Measurements from ENCODE around the gene OR4D2. TPM values are rescaled to one million over a fixed set of nuclear protein-coding genes. Genes with fewer than 3 reads are reported as not detected.
A peak's percentile ranks its signal among the peaks of the same experiment; 100 is the strongest.
"Not testable (repeated sequence)": the region's sequence is repeated elsewhere in the genome, so short reads cannot be mapped to it uniquely, and the experiment has no call there.

OR4D2 gene
- total RNA-seq, 1 donor from 2014 or later = not detected

DNA sequence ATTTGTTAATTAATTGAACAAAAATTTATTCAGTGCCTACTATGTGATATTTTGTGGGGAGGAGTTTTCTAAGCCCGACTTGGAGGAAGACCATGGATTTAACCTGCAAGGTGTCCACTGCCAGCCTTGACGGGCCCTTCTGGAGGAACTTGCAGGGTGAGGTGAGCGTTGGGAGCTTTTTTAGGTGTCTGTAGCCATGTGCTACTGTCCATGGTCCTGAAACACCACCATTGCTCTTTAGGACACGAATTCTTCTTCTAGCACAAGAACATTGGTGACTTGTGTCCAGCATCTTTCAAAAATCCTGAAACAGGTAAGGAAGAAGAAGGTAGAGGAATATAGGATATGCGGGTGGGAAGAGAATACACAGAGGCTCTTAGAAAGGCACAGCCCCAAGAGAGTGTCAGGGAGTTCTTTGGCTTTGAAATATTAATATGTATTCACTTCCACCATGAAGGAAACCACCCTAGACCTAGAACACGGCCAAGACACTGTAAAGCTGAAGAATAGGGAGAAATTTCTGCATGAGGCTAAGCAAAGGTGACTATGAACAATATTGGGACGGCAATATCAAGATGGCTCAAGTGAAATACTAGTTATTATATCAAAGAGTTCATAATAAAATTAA is 46.5 kb upstream of the OR4D2 start:
- Histone ChIP-seq H3K36me3 (ENCODE audit: insufficient read depth, low read length) (no peaks in the 10 kb centered on the region), H2AFZ (ENCODE audit: low read depth, low read length) (no peak overlapping the region), H3K27me3 (ENCODE audit: insufficient read depth, low read length) (peaks cover 10% of the 10 kb centered on the region), H3K27ac (ENCODE audit: low read depth, low read length) (no peak overlapping the region), H3K9ac (ENCODE audit: low read length) (no peak overlapping the region), H3K9me3 (ENCODE audit: insufficient read depth, low read depth, low read length) (no peaks in the 10 kb centered on the region), H3K4me2 (ENCODE audit: low read length) (no peak overlapping the region), H3K79me2 (ENCODE audit: insufficient read depth, low read length) (no peaks in the 10 kb centered on the region), H3K4me3 (ENCODE audit: insufficient read depth, low read depth, low read length) (no peak overlapping the region), H4K20me1 (ENCODE audit: insufficient read depth, low read length) (peaks cover 3% of the 10 kb centered on the region), H3K4me1 (ENCODE audit: insufficient read depth, low read length) (no peaks in the 10 kb centered on the region)
- FAIRE-seq (no peak), DNase-seq (ENCODE audit: low read depth) (peak; percentile 44)
- H3K27me3 Mint-ChIP-seq (ENCODE audit: low read depth, unreplicated experiment) = peaks cover 34% of the 10 kb centered on the region
- H3K9me3 Mint-ChIP-seq (ENCODE audit: unreplicated experiment) = no peaks in the 10 kb centered on the region
- TF ChIP-seq, protein P1, sequence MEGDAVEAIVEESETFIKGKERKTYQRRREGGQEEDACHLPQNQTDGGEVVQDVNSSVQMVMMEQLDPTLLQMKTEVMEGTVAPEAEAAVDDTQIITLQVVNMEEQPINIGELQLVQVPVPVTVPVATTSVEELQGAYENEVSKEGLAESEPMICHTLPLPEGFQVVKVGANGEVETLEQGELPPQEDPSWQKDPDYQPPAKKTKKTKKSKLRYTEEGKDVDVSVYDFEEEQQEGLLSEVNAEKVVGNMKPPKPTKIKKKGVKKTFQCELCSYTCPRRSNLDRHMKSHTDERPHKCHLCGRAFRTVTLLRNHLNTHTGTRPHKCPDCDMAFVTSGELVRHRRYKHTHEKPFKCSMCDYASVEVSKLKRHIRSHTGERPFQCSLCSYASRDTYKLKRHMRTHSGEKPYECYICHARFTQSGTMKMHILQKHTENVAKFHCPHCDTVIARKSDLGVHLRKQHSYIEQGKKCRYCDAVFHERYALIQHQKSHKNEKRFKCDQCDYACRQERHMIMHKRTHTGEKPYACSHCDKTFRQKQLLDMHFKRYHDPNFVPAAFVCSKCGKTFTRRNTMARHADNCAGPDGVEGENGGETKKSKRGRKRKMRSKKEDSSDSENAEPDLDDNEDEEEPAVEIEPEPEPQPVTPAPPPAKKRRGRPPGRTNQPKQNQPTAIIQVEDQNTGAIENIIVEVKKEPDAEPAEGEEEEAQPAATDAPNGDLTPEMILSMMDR (IDR thresholded peaks at IDR 0.05; ENCODE audit: insufficient read depth, low read depth, low read length) = no peak
- TF ChIP-seq EZH2 (IDR thresholded peaks at IDR 0.05; ENCODE audit: insufficient read depth, low read length) = no peak
- no peaks in the 10 kb centered on the region for H3K4me1 Mint-ChIP-seq (ENCODE audit: low read depth, unreplicated experiment)
- no peak overlapping the region for H3K4me3 Mint-ChIP-seq (ENCODE audit: unreplicated experiment)
- H3K36me3 Mint-ChIP-seq (ENCODE audit: low read depth, unreplicated experiment) = no peaks in the 10 kb centered on the region
- no peak overlapping the region for H3K27ac Mint-ChIP-seq (ENCODE audit: unreplicated experiment)

DNA sequence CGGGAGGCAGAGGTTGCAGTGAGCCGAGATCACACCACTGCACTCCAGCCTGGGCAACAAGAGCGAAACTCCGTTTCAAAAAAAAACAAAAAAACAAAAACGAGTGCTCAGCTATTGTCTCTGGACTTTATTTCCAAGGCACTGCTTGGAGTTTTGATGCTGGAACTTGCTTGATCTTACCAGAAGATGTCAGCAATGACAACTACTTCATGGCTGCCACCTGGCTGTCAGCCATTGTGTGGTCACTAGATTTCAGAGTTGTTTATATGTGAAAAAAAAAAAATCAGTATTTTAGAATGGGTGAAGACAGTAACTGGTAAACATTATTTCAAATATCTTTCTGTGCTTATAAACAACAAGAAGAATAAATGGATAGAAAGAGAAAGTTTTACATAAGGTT is 44.9 kb upstream of the OR4D2 start:
- Mint-ChIP-seq H3K27ac (ENCODE audit: unreplicated experiment) (no peak overlapping the region), H3K27me3 (ENCODE audit: low read depth, unreplicated experiment) (peaks cover 33% of the 10 kb centered on the region), H3K9me3 (ENCODE audit: unreplicated experiment) (no peaks in the 10 kb centered on the region), H3K4me3 (ENCODE audit: unreplicated experiment) (no peak overlapping the region), H3K4me1 (ENCODE audit: low read depth, unreplicated experiment) (no peaks in the 10 kb centered on the region), H3K36me3 (ENCODE audit: low read depth, unreplicated experiment) (no peaks in the 10 kb centered on the region)
- FAIRE-seq (no peak), DNase-seq (ENCODE audit: low read depth) (peak; percentile 12)
- Histone ChIP-seq H2AFZ (ENCODE audit: low read depth, low read length) (no peak overlapping the region), H3K4me2 (ENCODE audit: low read length) (no peak overlapping the region), H3K27me3 (ENCODE audit: insufficient read depth, low read length) (peaks cover 10% of the 10 kb centered on the region), H3K79me2 (ENCODE audit: insufficient read depth, low read length) (no peaks in the 10 kb centered on the region), H4K20me1 (ENCODE audit: insufficient read depth, low read length) (peaks cover 3% of the 10 kb centered on the region), H3K9ac (ENCODE audit: low read length) (no peak overlapping the region), H3K9me3 (ENCODE audit: insufficient read depth, low read depth, low read length) (no peaks in the 10 kb centered on the region), H3K4me3 (ENCODE audit: insufficient read depth, low read depth, low read length) (no peak overlapping the region), H3K4me1 (ENCODE audit: insufficient read depth, low read length) (no peaks in the 10 kb centered on the region), H3K36me3 (ENCODE audit: insufficient read depth, low read length) (no peaks in the 10 kb centered on the region), H3K27ac (ENCODE audit: low read depth, low read length) (no peak overlapping the region)
- TF ChIP-seq, protein P1 (IDR thresholded peaks at IDR 0.05; ENCODE audit: insufficient read depth, low read depth, low read length) = peak; percentile 23
- no peak for TF ChIP-seq EZH2 (IDR thresholded peaks at IDR 0.05; ENCODE audit: insufficient read depth, low read length)

DNA sequence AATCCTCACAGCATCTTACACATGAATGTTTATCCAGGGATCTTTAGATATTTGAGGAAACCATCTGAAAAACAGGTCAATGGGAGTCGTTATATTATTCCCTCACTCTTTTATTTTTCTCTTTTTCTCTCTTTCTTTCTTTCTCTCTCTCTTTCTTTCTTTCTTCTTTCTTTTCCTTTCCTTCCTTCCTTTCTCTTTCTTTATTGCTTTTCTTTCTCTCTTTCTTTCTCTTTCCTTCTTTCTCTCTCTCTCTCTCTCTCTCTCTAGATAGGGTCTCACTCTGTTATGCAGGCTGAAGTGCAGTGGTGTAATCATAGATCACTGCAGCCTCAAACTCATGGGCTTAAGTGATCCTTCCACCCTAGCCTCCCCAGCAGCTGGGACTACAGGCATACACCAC is 38.9 kb upstream of the OR4D2 start:
- Mint-ChIP-seq H3K4me1 (ENCODE audit: low read depth, unreplicated experiment) (no peaks in the 10 kb centered on the region), H3K9me3 (ENCODE audit: unreplicated experiment) (no peaks in the 10 kb centered on the region), H3K4me3 (ENCODE audit: unreplicated experiment) (no peak overlapping the region), H3K27ac (ENCODE audit: unreplicated experiment) (no peak overlapping the region), H3K27me3 (ENCODE audit: low read depth, unreplicated experiment) (peaks cover 48% of the 10 kb centered on the region), H3K36me3 (ENCODE audit: low read depth, unreplicated experiment) (no peaks in the 10 kb centered on the region)
- Histone ChIP-seq H3K36me3 (ENCODE audit: insufficient read depth, low read length) (no peaks in the 10 kb centered on the region), H3K79me2 (ENCODE audit: insufficient read depth, low read length) (no peaks in the 10 kb centered on the region), H3K9ac (ENCODE audit: low read length) (no peak overlapping the region), H3K27ac (ENCODE audit: low read depth, low read length) (no peak overlapping the region), H3K4me1 (ENCODE audit: insufficient read depth, low read length) (no peaks in the 10 kb centered on the region), H2AFZ (ENCODE audit: low read depth, low read length) (no peak overlapping the region), H3K4me2 (ENCODE audit: low read length) (no peak overlapping the region), H4K20me1 (ENCODE audit: insufficient read depth, low read length) (no peaks in the 10 kb centered on the region), H3K4me3 (ENCODE audit: insufficient read depth, low read depth, low read length) (no peak overlapping the region), H3K9me3 (ENCODE audit: insufficient read depth, low read depth, low read length) (no peaks in the 10 kb centered on the region), H3K27me3 (ENCODE audit: insufficient read depth, low read length) (peaks cover 11% of the 10 kb centered on the region)
- FAIRE-seq (no peak), DNase-seq (ENCODE audit: low read depth) (no peak)
- no peak for TF ChIP-seq EZH2 (IDR thresholded peaks at IDR 0.05; ENCODE audit: insufficient read depth, low read length)
- TF ChIP-seq, protein P1 (IDR thresholded peaks at IDR 0.05; ENCODE audit: insufficient read depth, low read depth, low read length) = no peak

GRCh38 chr17:58132697-58133096 is 34.1 kb upstream of the OR4D2 start:
- H3K9ac ChIP-seq (ENCODE audit: low read length); H3K79me2 ChIP-seq (ENCODE audit: insufficient read depth, low read length); H3K4me3 ChIP-seq (ENCODE audit: insufficient read depth, low read depth, low read length); H3K36me3 ChIP-seq (ENCODE audit: insufficient read depth, low read length); FAIRE-seq; H3K4me3 Mint-ChIP-seq (ENCODE audit: unreplicated experiment); H3K36me3 Mint-ChIP-seq (ENCODE audit: low read depth, unreplicated experiment); H2AFZ ChIP-seq (ENCODE audit: low read depth, low read length); H4K20me1 ChIP-seq (ENCODE audit: insufficient read depth, low read length); H3K4me2 ChIP-seq (ENCODE audit: low read length); H3K9me3 ChIP-seq (ENCODE audit: insufficient read depth, low read depth, low read length); H3K9me3 Mint-ChIP-seq (ENCODE audit: unreplicated experiment); H3K27ac ChIP-seq (ENCODE audit: low read depth, low read length); H3K4me1 Mint-ChIP-seq (ENCODE audit: low read depth, unreplicated experiment); H3K4me1 ChIP-seq (ENCODE audit: insufficient read depth, low read length); H3K27ac Mint-ChIP-seq (ENCODE audit: unreplicated experiment); DNase-seq (ENCODE audit: low read depth): not testable (repeated sequence)
- H3K27me3 Mint-ChIP-seq (ENCODE audit: low read depth, unreplicated experiment) = peaks cover 67% of the 10 kb centered on the region
- peaks cover 22% of the 10 kb centered on the region for H3K27me3 ChIP-seq (ENCODE audit: insufficient read depth, low read length)

Data from astrocyte (in vitro differentiated cells and primary cell).